Measurements from ENCODE around the gene TMPRSS4.

The TMPRSS4 gene

GRCh38 chr11:118079491-118079890 is 2.6 kb downstream of the TMPRSS4 start:
- no peak for DNase-seq (ENCODE audit: low spot score)

- DNase-seq (ENCODE audit: low spot score): no peak
Measured at GRCh38 chr11:118080296-118080695, 3.4 kb downstream of the TMPRSS4 start.

- no peak for DNase-seq (ENCODE audit: low spot score)
Measured at GRCh38 chr11:118081241-118081958, 4.5 kb downstream of the TMPRSS4 start.

GRCh38 chr11:118082880-118083552 is 6.1 kb downstream of the TMPRSS4 start:
- no peak for DNase-seq (ENCODE audit: low spot score)

- DNase-seq (ENCODE audit: low spot score): no peak
Measured at GRCh38 chr11:118084247-118084646, 7.4 kb downstream of the TMPRSS4 start.

GRCh38 chr11:118084656-118085055 is 7.8 kb downstream of the TMPRSS4 start:
- DNase-seq (ENCODE audit: low spot score): no peak

- no peak for DNase-seq (ENCODE audit: low spot score)
Measured at GRCh38 chr11:118086913-118087768, 10.3 kb downstream of the TMPRSS4 start, which contains the start of gene SMIM35. TSS of gene SMIM35 (minus strand) at chr11:118086963. CDS start at chr11:118086757, 206 bp downstream.

- no peak for DNase-seq (ENCODE audit: low spot score)
Measured at GRCh38 chr11:118087931-118088330, 11.1 kb downstream of the TMPRSS4 start.

- no peak for DNase-seq (ENCODE audit: low spot score)
Measured at GRCh38 chr11:118088531-118088930, 11.7 kb downstream of the TMPRSS4 start.

- DNase-seq (ENCODE audit: low spot score): no peak
Measured at GRCh38 chr11:118090545-118091162, 13.8 kb downstream of the TMPRSS4 start.

GRCh38 chr11:118091690-118092089 is 14.8 kb downstream of the TMPRSS4 start:
- no peak for DNase-seq (ENCODE audit: low spot score)

- DNase-seq (ENCODE audit: low spot score): no peak
Measured at GRCh38 chr11:118092907-118093571, 16.2 kb downstream of the TMPRSS4 start.

GRCh38 chr11:118095493-118095892 is 18.6 kb downstream of the TMPRSS4 start:
- no peak for DNase-seq (ENCODE audit: low spot score)

GRCh38 chr11:118095967-118096367 is 19.1 kb downstream of the TMPRSS4 start:
- no peak for DNase-seq (ENCODE audit: low spot score)

- DNase-seq (ENCODE audit: low spot score): no peak
Measured at GRCh38 chr11:118098996-118099837, 22.3 kb downstream of the TMPRSS4 start.

- no peak for DNase-seq (ENCODE audit: low spot score)
Measured at GRCh38 chr11:118099838-118100556, 23.1 kb downstream of the TMPRSS4 start.

- no peak for DNase-seq (ENCODE audit: low spot score)
Measured at GRCh38 chr11:118100691-118101232, 23.9 kb downstream of the TMPRSS4 start.

- DNase-seq (ENCODE audit: low spot score): no peak
Measured at GRCh38 chr11:118102721-118103261, 25.9 kb downstream of the TMPRSS4 start.

GRCh38 chr11:118104491-118104890 is 27.6 kb downstream of the TMPRSS4 start:
- DNase-seq (ENCODE audit: low spot score): no peak
